ENCODE results near the gene RPRD1B.
"Not testable (repeated sequence)": the region's sequence is repeated elsewhere in the genome, so short reads cannot be mapped to it uniquely, and the experiment has no call there.

The RPRD1B gene

DNA sequence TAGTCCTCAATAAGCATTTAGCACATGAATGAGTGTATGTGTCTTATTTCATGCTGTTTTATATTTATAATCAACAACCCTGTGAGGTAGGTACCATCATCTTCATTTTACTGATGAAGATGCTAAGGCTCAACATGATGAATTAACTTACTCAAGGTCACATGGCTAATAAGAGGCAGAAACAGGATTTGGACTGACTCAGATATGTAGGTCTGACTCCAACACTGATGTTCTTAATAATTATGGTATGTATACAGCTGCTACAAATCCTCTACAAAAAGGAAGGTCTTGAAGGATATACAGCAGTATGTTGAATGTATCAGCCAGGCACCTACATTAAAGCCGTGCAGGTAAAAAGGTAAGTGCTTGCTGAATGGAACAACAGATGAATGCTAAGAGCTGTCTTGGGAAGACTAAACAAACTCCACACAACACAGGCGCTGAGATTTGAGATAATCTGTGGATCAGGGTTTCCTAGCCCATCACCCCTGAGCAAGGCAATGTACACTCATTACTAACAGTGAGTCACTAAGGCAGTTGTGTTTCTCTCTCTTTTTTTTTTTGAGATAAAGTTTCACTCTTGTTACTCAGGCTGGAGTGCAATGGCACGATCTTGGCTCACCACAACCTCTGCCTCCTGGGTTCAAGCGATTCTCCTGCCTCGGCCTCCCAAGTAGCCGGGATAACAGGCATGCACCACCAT, 32.2 kb upstream of the RPRD1B start:
- no peak for DNase-seq

DNA sequence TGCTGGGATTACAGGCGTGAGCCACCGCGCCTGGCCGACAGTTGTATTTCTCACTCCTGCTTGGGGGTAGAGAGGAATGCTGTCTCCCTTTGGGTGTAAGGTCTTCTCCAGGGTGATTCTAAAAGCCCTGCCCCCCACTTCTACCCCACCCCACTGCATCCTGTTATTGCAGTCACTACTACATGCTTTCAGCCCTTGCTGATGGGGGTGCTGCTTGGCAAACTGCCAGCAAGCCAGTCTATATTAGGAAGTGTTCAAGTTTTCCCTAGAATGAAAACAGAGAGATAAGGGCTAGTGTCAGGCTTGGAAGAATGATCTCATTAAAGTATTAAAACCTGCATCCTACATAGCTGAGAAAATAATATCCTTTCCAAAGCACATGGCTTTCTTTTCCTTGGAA, 31.6 kb upstream of the RPRD1B start:
- DNase-seq: no peak

DNA sequence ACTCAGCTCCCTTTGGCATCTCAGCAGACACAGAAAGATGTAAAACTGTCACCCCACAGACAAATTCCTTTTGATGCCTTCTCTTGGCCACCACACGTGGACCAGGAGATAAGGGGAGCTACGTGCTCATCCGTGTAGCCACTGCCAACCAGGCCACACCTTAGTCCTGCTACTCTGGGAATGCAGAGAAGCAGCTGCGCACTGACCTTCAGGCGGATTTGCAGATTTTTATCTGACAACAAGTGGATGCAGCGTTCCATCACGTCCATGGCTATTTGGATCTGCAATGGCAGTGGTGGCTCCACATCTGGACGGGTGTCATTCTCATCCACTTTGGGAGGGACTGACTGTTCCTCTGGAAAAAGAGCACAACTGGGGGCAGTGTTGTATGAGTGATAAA, 31.1 kb upstream of the RPRD1B start:
- DNase-seq: no peak

DNA sequence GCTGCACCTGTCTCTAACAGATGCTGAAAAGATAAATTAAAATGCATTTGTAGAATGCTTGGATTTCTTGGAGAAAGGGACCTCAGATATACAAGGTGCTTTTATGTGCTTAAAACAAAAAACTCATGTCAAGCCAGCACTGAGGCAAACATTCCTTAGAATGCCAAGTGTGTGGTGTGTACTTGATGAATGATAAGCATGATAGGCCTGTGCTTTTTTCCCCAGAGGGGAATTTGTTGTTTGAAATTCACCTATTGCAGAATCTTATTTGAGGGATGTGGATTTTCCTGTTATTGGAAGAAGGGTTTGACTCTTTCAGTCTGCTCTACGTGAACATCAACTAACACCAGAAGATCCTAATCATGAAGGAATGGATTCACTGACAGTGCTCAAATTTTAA, 29.1 kb upstream of the RPRD1B start:
- DNase-seq: no peak

DNA sequence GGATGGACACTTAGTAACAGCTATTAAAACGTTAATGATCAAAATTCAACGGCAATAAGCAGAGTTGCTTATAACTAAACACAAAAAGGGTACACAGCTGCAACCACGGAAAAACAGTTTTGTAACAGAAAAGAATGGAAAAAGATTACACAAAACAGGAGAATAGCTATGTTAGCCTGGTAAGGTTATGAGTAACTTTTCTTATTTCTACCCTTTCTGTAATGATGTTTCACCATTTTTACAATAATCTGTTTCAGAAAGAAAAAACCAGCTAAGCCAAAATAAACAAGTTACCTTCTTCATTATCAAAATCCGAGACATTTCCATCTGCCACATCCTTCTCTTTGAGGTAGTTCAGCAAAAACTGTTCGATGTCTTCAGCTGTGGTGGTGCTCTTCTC, 27.6 kb upstream of the RPRD1B start:
- DNase-seq: no peak

DNA sequence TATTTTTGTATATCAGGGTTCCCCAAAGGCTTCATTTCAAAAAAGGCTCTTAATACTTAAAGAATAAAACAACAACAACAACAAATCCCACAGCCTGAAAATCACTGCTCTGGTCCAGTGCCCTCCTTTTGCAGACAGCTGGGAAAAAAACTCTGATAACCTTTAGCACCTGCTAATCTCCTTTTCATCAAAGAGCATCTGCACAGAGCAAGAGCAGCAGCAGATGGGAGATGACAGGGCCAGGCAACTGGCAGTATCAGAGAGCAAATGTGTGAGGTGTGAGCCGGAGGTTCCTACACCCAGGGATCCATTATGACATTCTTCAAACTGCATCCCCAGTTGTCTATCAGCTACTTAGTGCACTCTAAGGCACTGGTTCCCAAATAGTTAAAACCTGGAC, 26.0 kb upstream of the RPRD1B start:
- DNase-seq: no peak

DNA sequence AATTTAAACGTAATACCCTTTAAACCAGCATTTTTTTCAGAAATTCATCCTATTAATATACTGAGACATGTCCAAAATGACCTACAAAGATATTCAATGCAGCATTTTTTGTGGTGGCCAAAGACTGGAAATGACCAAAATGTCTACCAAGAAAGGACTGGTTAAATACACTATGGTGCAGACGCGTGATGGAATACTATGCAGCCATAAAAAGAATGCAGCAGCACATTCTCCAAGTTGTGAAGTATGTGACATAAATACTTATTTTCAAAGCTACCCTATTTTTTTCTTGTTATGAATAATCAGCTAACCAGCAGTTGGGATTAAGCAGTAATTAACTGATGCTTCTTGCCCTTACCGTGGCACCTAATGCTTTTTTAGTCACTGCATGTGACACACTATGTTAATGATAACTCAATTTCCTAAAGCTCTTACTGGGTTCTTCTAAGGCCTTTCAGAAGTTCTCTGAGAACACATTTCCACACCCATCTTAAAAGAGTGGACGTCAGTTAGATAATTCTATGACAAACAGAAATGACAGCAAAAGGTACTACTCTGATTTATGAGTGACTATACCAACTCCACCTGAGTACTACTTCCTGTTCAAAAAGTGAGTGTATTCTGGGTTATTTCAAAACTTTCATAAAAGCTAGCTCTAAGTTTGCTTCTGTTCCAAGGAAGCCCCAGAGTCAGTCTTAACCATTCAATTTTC, 25.2 kb upstream of the RPRD1B start:
- no peak for DNase-seq

DNA sequence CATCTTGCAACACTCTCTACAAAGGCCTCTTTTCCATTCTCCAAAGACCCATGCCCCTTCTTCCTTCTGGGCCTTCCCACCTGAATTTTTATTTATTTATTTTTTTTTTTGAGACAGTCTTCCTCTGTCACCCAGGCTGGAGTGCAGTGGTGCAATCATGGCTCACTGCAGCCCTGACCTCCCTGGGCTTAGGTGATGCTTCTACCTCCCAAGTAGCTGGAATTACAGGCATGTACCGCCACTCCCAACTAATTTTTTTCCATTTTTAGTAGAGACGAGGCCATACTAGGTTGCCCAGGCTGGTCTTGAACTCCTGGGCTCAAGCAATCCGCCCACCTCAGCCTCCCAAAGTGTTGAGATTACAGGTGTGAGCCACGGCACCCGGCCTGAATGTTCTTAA, 24.1 kb upstream of the RPRD1B start:
- not testable (repeated sequence) for DNase-seq

DNA sequence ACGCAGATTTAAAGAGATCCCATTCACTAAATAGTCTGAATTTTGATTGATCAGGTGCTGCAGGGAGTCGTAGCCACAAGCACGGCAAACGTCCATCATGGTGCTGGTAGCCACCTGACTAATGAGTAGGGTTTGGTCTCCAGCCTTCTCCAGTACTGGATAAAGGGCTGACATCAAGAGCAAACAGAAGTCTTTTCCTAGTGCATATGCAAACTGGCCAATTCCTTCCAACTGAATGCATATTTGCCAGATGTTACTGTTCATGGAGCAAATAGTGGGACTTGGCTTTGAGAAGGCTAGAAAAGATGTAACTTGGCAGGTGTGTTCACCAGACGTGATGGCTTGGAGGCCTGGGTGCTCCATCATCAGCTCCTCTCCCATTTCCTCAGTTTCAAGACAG, 21.9 kb upstream of the RPRD1B start:
- no peak for DNase-seq

DNA sequence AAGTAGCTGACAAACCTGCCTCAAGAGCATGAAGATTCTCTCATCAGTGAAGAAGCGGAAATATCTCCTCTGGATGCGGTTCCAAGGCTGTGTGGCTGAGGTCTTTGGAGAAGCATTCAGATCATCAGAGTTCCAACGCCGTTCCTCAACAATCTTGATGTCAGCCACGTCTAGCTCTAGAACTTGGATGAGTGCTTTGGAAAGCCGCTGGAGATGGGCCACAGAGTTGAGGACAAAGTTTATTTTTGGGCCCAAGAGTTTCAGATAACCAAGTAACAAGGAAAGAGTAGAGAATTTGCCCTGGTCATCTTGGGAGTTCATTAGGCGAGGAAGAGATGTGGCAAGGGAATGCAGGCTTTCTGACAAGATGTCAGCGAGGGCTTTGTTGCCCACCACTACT, 21.2 kb upstream of the RPRD1B start:
- DNase-seq: no peak

DNA sequence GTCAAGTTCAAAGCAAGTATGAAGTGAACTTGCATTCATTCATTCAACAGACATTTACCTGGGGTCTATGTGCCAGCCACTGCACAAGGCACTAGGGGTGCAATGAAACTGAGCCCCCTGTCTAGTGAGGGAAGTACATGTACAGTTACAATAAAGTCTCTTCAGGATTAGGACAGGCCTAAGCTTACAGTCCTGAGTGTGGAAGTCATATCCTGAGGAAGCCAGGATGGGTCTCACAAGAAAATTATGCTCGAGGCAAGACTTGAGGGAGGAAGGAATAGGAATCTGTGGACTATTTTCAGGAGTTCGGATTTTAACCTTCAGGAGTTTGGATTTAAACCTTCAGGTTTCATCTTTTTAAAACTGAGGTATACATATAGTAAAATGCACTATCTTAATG, 19.7 kb upstream of the RPRD1B start:
- DNase-seq: no peak

DNA sequence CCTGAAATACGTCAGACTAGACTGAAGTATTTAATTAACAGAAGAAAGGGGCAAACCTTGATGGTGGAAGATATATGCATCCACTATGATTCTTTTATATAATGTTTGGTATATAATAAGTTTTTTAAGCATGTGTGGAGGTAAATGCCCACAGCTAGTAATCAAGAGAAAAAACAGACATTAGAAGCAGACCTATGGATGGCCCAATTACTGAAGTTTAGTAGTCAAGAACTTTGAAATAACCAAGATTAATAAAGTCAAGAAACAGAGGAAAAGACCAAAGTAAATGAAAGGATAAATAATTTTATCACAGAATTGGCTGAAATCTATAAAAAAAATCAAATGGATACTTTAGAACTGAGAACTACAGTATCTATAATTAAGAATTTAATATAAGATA, 15.6 kb upstream of the RPRD1B start:
- DNase-seq: no peak

DNA sequence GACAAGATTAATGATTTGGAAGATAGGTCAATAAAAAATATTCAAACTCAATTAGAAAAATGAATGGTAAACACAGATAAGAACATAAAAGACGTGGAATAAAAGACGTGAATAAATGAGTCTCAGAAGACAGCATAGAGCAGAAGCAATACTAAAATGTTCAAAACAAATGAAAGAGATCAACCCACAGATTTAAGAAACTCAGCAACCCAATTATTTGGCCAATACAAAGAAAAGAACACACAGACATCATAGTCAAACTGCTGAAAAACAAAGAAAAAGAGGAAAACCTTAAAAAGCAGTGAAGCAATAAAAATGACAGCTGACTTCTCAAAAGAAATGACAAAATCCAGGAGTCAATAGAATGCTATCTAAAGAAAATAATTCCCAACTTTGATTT, 15.2 kb upstream of the RPRD1B start:
- DNase-seq: no peak

DNA sequence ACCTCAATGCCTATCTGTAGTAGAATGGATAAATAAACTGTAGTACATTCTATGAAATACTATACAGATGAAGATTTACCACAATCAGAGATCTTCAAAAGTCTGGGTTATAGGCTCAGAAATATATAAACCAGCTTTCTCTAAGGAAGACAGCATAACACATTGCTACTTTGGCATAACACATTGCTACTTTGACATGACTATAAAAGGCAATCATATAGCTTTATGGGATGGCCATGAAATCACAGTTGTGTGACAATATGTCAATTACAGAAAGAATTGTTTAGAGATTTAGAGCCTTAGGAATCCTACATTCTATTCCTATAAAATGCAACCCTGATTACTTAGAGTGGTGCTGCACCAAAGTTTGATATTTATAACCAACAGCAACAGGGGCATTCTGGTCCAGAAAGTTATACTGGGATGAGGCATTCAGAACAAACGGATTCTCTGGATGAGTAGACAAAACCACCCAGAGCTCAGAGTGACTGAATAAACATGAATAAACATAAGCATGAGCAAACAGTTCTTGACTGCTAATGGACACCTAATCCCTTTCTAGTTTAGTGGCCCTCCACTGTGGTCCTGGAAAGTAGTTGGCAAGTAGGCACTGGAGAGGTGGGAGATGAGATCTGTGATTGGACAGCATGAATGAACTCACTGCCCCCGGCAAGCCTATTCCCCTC, 12.3 kb upstream of the RPRD1B start:
- DNase-seq: no peak

DNA sequence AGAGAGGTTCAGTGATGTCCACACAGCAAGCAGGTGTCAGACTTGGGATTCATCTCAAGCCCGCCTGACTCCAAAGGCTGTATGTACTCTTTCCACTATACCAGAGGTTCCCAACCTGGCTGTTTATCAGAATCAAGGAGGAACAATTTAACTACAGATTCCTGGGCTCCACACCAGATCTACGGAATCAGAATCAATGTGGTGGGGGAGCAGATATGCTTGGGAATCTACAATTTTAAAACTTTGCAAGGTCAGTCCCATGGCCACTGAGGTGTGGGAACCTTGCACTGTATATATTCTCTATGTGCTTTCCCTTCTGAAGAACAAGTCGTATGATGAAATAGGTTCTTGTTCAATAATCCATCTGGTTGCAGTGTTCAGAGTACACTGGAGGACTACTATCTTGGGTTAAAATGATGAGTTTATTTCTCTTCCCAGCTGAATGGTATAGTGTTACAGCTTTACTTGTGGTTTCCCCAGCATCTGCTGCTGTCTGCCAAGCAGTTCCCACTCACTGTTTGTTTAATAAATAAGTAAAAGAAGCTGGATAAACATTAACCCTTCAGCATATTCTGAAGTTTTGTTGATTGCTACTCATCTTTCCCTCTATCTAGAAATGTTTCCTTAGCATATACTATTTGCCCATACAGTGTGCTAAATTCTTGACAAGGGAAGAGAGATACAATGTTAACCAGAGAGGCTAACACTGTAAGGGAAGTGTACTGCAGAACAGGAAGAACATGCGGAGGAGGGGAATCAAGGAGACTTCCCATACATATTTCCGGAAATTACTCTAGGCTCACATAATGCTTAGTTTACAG, 10.2 kb upstream of the RPRD1B start:
- DNase-seq: no peak

DNA sequence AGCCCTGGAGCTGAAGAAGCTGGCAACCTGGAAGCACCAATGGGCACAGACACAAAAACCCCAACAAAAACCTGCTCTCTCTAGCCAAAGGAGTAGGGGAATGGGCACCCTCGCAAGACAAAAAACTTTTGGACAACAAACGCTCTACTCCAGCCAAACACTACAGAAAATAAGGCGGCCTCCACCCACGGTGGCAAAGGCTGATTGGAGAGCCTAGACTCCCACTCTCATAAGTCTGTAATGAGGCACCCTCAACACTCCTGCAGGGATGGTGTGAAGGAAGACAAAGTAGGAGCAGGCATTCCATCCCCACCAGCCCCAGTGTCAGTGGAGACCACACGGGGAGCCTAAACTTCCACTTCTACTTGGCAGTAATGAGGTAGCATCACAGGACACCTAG, 9.1 kb upstream of the RPRD1B start:
- no peak for DNase-seq

DNA sequence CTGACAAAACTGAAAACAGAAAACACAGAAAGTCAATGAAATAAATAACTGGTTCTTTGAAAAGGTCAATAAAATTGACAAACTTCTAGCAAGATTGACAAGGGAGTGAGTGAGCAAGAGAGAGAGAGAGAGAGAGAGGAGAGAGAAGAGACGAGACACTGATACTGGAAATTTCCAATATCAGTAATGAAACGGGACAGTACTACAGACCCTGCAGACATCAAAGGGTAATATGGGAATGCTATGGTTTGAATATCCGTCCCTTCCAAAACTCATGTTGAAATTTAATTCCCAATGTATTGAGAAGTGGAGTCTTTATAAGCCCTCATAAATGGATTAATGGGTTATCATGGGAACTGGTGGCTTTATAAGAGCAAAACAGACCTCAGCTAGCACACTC, 4.1 kb upstream of the RPRD1B start:
- no peak for DNase-seq

DNA sequence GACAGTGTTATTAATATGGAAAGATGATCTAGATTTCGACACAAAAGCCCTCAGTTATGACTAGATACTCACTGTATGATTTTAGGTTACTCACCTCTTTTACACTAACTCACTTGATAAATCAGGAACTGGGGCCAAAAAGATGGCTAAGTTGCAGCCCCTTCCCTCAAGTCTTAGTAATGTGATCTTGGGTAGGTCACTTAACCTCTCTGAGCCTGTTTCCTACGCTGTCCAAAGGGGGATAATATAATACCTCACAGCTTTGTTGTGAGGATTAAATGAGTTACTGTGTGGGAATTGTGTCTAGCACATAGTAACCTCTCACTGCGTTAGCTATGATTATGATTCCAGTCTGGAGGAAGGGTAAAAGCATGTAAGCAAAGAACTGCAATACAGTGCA, 1.6 kb upstream of the RPRD1B start:
- no peak for DNase-seq

DNA sequence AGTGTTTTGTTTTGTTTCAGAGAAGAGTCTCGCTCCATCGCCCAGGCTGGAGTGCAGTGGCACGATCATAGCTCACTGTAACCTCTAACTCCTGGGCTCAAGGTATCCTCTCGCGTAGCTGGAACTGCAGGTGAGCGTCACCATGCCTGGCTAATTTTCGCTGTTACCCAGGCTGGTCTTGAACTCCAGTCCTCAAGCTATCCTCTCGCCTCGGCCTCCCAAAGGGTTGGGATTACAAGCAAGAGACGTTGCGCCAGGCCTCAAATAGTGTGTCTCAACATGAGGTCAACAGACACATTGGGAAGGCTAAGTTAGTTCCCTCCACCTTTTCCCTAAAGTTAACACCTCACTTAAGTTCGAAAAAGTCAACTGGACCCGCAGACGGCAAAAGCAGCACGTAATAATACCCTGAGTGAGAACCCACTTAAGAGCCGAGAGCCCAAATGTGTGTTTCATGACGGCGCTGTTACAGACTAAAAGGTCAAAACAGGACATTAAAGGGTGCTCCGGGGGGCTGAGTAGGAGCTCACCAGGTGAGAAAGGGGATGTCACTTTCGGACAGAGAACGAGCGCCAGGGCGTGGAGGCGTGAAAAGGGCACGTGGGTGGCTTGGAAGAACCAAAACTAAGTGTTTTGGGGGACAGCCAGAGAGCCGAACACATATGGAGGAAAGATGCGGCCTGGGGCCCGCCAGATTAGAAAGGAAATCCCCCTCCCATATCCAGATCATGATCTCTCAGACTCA, 789 bp upstream of the RPRD1B start:
- DNase-seq: peak; percentile 83

DNA sequence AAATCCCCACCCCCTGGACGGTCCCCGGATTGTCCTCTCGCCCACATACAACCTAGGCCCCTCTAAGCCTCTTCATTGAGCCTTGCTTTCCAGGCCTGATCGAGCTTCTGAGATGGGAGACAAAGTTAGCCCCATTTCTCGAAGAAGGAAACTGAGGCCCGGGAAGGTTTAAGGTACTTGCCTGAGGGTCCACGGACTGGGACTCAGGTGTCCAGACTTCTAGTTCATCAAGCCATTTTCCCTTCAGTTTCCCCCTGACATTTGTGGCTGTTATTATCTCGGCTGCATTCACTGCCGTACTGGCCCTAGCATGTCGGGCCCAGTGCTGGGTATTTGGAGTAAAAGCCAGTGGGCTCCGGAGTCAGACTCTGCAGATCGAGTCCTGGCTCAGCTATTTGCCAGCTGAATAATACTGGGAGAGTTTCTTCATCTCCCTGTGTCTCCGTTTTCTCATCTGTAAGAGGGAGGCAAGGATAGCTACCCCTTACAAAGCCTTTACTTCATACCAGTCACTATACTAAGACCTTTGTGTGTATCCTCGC, 633 bp downstream of the RPRD1B start:
- no peak for DNase-seq

DNA sequence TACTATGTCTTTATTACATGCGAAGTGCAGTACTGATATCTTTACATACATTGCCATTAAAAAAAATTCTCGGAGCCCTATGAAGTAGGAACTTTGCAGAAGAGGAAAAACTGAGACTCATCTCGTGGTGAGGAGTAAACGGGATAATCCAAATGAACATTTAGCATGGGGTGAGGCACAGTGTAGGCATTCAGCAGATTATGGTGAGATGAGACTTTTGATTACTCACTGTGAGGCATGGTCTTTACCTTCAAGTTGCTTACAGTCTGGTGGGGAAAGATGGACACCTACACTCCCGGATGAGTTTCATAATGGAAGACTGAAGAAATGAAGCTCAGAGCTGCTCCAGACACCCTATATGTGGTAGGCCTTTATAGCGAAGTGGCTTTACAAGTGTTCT, 1.4 kb downstream of the RPRD1B start:
- DNase-seq: no peak

DNA sequence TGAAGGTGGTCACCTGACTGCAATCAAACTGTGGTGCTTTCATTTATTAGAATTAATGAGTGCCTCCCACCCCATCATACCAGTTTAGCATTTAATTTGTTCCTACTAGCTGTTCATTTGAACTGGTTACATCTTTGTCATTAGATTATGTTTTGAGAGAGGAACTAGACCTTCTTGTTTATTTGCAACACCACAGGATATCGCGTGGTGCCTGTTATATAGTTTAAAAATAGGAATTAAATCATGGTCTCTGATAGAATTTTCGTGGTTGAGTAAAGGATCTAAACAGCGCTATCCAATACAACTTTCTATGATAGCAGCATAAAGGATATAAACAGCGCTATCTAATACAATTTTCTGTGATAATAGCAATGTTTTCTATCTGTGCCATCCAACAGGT, 2.8 kb downstream of the RPRD1B start:
- DNase-seq: no peak

DNA sequence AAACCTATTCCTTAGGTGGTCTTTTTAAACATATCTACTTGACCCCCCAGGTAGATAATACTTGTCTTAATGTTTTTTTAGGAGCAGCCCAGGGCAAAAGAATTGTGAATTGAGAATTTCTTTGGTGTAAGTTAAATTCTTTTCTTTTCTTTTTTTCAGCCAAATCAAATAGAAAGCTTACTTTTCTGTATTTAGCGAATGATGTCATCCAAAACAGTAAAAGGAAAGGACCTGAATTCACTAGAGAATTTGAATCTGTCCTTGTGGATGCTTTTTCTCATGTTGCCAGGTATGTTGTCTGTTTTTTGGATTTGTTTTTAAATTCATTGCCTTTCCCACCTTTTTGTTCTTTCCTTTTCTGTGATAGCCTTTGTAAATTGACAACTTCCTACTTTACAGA, 6.7 kb downstream of the RPRD1B start:
- DNase-seq: no peak
